H1 (cell line): ENCODE measurements around the gene NAA16. TPM values are rescaled to one million over a fixed set of nuclear protein-coding genes. Genes with fewer than 3 reads are reported as not detected.

Experiments used
- RBBP5 ChIP-seq: IDR thresholded peaks from 2 replicates; pipeline ENCODE4 v1.7.1; 2012; ENCODE audit warnings: low read depth, mild to moderate bottlenecking, inconsistent platforms, low read length, moderate library complexity, borderline replicate concordance
- SP2 ChIP-seq: IDR thresholded peaks from 2 replicates; pipeline ENCODE4 v1.6.1; 2012; ENCODE audit warnings: mild to moderate bottlenecking, low read length, inconsistent platforms
- TBP ChIP-seq: IDR thresholded peaks from 2 replicates; pipeline ENCODE4 v1.6.1; 2011; ENCODE audit warnings: low read depth, low read length, improper control_type of control experiment
- polyA plus RNA-seq, 7 experiments: library from polyadenylated mRNA; depleted of rRNA in 3 of 7; stranded (reverse) in 5 of 7; unstranded in 2 of 7; fragments of >200 nt in 5 of 7; fragments of 200-250 nt in 2 of 7; gene quantifications; 1 replicate in 5 of 7; 2 replicates in 1 of 7; 4 replicates in 1 of 7; pipeline versions ENCODE4 v1.2.1 to v1.2.3, GENCODE V29; 2011 to 2013; ENCODE audit warnings: missing spikeins in 2 of 7, mixed read lengths in 2 of 7
- total RNA-seq: library from RNA; stranded (reverse); fragmentation: NEBNext Ultra II Directional; extraction: Animal tissue kit (Norgen Biotek cat#: 25700); gene quantifications from 2 replicates; pipeline ENCODE4 v1.2.1, GENCODE V29; 2021

NAA16 gene
- total and polyA plus RNA-seq, 2 of the 8 experiments (the other 6 are each of a cell fraction or from before 2014, with no cell fraction given), result 11.4 to 40.0 TPM

DNA sequence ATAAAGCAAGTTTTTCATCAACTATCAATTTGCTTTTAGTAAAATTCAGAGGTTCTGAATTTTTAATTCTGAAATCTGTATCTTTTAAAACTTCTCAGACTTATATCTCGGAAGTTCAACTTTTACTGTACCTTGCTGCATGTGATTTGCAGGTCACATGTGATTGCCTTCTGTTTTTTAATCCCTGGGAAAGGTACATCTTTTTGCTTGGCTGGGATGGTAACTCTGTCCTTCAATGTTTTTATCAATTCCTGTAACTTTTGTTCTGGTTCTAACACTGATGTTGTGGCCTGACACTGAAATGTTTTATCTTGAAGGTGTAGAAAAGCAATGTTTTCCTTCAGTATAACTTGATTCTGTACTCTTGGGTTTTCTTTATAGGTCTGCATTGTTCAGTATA is 16.2 kb upstream of the NAA16 start (continued):
- TF ChIP-seq SP2 (no peak), TBP (no peak), RBBP5 (no peak)
